WTC11 (cell line): ENCODE data around the gene APCDD1.

Experiments used
- IRF2 ChIP-seq: sonication (generic); formaldehyde crosslinking; IDR thresholded peaks from 2 replicates; pipeline ENCODE4 v1.8.0; 2022; ENCODE audit warnings: low read depth, missing genetic modification reagents, borderline replicate concordance
- NFYB ChIP-seq: sonication (generic); formaldehyde crosslinking; conservative IDR thresholded peaks from 2 replicates; pipeline ENCODE4 v1.8.0; 2022; ENCODE audit warnings: low read depth, missing genetic modification reagents
- NR2C2 ChIP-seq: sonication (generic); formaldehyde crosslinking; IDR thresholded peaks from 2 replicates; pipeline ENCODE4 v1.8.0; 2022; ENCODE audit warnings: mild to moderate bottlenecking, missing genetic modification reagents
- NR3C1 ChIP-seq: sonication (generic); formaldehyde crosslinking; conservative IDR thresholded peaks from 2 replicates; pipeline ENCODE4 v1.8.1; 2023; ENCODE audit warnings: low read depth, mild to moderate bottlenecking, missing genetic modification reagents
- SP1 ChIP-seq: sonication (generic); formaldehyde crosslinking; conservative IDR thresholded peaks from 2 replicates; pipeline ENCODE4 v1.8.1; 2022; ENCODE audit warnings: missing genetic modification reagents
- ZNF121 ChIP-seq: sonication (generic); formaldehyde crosslinking; IDR thresholded peaks from 2 replicates; pipeline ENCODE4 v1.8.0; 2023; ENCODE audit warnings: missing genetic modification reagents
- ZNF263 ChIP-seq: sonication (generic); formaldehyde crosslinking; IDR thresholded peaks from 2 replicates; pipeline ENCODE4 v1.8.1; 2022; ENCODE audit warnings: low read depth, mild to moderate bottlenecking, moderate library complexity, missing genetic modification reagents
- TF ChIP-seq, protein P1 (sequence below): fragments of 200-600 bp; IDR thresholded peaks from 2 replicates; pipeline ENCODE4 v1.8.0; 2022; ENCODE audit warnings: antibody characterized with exemption
- TF ChIP-seq, protein P2 (sequence below): fragments of 250-450 bp; sonication (Bioruptor Pico); IDR thresholded peaks from 2 replicates; pipeline ENCODE4 v1.9.0; 2021; ENCODE audit warnings: mild to moderate bottlenecking
- TF ChIP-seq, protein P3 (sequence below): sonication (generic); formaldehyde crosslinking; IDR thresholded peaks from 2 replicates; pipeline ENCODE4 v1.8.1; 2023; ENCODE audit warnings: mild to moderate bottlenecking, missing genetic modification reagents, borderline replicate concordance
- TF ChIP-seq, protein P4 (sequence below): sonication (generic); formaldehyde crosslinking; IDR thresholded peaks from 2 replicates; pipeline ENCODE4 v1.8.1; 2023; ENCODE audit warnings: mild to moderate bottlenecking, missing genetic modification reagents, moderate library complexity
- TF ChIP-seq, protein P5 (sequence below): sonication (generic); formaldehyde crosslinking; IDR thresholded peaks from 2 replicates; pipeline ENCODE4 v1.8.0; 2022; ENCODE audit warnings: mild to moderate bottlenecking, missing genetic modification reagents

DNA sequence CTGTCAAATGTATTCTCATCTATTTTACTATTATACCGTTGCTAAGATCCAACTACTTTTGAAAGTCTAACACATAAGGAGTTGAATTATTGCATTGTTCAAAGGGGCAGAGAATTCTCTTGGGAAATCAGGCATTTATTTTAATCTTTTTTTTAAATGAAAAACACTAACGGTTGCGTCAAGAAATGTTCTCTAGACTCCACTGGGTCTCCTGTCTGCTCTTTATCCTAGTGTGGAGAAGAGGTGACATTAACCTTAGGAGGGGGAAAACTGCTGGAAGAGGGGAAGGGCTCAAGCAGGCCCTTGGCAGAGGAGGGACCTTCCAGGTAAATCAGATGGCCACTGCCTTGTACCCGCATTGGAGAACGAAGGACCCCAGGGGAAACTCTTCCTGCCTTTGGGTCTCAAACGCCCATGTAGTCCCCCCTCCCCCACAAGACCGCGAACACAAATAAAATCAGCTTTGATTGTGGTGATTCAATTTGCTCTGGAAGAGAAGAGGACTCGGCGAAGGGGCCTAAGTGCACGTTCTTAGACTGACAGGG lies 1.1 kb upstream of the APCDD1 start:
- TF ChIP-seq, protein P1, sequence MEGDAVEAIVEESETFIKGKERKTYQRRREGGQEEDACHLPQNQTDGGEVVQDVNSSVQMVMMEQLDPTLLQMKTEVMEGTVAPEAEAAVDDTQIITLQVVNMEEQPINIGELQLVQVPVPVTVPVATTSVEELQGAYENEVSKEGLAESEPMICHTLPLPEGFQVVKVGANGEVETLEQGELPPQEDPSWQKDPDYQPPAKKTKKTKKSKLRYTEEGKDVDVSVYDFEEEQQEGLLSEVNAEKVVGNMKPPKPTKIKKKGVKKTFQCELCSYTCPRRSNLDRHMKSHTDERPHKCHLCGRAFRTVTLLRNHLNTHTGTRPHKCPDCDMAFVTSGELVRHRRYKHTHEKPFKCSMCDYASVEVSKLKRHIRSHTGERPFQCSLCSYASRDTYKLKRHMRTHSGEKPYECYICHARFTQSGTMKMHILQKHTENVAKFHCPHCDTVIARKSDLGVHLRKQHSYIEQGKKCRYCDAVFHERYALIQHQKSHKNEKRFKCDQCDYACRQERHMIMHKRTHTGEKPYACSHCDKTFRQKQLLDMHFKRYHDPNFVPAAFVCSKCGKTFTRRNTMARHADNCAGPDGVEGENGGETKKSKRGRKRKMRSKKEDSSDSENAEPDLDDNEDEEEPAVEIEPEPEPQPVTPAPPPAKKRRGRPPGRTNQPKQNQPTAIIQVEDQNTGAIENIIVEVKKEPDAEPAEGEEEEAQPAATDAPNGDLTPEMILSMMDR, result no peak
- TF ChIP-seq ZNF121 (no peak), SP1 (CRISPR knock-in tag) (no peak), ZNF263 (CRISPR knock-in tag) (no peak), NR3C1 (CRISPR knock-in tag) (no peak), IRF2 (no peak), NFYB (CRISPR knock-in tag) (no peak), NR2C2 (no peak)
- TF ChIP-seq, protein P2, sequence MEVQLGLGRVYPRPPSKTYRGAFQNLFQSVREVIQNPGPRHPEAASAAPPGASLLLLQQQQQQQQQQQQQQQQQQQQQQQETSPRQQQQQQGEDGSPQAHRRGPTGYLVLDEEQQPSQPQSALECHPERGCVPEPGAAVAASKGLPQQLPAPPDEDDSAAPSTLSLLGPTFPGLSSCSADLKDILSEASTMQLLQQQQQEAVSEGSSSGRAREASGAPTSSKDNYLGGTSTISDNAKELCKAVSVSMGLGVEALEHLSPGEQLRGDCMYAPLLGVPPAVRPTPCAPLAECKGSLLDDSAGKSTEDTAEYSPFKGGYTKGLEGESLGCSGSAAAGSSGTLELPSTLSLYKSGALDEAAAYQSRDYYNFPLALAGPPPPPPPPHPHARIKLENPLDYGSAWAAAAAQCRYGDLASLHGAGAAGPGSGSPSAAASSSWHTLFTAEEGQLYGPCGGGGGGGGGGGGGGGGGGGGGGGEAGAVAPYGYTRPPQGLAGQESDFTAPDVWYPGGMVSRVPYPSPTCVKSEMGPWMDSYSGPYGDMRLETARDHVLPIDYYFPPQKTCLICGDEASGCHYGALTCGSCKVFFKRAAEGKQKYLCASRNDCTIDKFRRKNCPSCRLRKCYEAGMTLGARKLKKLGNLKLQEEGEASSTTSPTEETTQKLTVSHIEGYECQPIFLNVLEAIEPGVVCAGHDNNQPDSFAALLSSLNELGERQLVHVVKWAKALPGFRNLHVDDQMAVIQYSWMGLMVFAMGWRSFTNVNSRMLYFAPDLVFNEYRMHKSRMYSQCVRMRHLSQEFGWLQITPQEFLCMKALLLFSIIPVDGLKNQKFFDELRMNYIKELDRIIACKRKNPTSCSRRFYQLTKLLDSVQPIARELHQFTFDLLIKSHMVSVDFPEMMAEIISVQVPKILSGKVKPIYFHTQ (CRISPR knock-in tag), result no peak
- TF ChIP-seq, protein P3, sequence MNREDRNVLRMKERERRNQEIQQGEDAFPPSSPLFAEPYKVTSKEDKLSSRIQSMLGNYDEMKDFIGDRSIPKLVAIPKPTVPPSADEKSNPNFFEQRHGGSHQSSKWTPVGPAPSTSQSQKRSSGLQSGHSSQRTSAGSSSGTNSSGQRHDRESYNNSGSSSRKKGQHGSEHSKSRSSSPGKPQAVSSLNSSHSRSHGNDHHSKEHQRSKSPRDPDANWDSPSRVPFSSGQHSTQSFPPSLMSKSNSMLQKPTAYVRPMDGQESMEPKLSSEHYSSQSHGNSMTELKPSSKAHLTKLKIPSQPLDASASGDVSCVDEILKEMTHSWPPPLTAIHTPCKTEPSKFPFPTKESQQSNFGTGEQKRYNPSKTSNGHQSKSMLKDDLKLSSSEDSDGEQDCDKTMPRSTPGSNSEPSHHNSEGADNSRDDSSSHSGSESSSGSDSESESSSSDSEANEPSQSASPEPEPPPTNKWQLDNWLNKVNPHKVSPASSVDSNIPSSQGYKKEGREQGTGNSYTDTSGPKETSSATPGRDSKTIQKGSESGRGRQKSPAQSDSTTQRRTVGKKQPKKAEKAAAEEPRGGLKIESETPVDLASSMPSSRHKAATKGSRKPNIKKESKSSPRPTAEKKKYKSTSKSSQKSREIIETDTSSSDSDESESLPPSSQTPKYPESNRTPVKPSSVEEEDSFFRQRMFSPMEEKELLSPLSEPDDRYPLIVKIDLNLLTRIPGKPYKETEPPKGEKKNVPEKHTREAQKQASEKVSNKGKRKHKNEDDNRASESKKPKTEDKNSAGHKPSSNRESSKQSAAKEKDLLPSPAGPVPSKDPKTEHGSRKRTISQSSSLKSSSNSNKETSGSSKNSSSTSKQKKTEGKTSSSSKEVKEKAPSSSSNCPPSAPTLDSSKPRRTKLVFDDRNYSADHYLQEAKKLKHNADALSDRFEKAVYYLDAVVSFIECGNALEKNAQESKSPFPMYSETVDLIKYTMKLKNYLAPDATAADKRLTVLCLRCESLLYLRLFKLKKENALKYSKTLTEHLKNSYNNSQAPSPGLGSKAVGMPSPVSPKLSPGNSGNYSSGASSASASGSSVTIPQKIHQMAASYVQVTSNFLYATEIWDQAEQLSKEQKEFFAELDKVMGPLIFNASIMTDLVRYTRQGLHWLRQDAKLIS (CRISPR knock-in tag), result no peak
- TF ChIP-seq, protein P4, sequence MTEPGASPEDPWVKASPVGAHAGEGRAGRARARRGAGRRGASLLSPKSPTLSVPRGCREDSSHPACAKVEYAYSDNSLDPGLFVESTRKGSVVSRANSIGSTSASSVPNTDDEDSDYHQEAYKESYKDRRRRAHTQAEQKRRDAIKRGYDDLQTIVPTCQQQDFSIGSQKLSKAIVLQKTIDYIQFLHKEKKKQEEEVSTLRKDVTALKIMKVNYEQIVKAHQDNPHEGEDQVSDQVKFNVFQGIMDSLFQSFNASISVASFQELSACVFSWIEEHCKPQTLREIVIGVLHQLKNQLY, result no peak
- TF ChIP-seq, protein P5, sequence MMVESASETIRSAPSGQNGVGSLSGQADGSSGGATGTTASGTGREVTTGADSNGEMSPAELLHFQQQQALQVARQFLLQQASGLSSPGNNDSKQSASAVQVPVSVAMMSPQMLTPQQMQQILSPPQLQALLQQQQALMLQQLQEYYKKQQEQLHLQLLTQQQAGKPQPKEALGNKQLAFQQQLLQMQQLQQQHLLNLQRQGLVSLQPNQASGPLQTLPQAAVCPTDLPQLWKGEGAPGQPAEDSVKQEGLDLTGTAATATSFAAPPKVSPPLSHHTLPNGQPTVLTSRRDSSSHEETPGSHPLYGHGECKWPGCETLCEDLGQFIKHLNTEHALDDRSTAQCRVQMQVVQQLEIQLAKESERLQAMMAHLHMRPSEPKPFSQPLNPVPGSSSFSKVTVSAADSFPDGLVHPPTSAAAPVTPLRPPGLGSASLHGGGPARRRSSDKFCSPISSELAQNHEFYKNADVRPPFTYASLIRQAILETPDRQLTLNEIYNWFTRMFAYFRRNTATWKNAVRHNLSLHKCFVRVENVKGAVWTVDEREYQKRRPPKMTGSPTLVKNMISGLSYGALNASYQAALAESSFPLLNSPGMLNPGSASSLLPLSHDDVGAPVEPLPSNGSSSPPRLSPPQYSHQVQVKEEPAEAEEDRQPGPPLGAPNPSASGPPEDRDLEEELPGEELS (CRISPR knock-in tag), result no peak
